OCI-LY1 (cell line): Measurements from ENCODE around the gene PLEKHJ1.

Experiments used
- H2AFZ ChIP-seq: fragments of 200-600 bp; sonication (generic), shearing (Covaris generic); 2 replicates; pipeline ENCODE4 v1.6.0; 2014; ENCODE audit warnings: antibody characterized with exemption, mild to moderate bottlenecking, low read length
- H3F3A ChIP-seq: fragments of 200-600 bp; sonication (generic), shearing (Covaris generic); 2 replicates; pipeline ENCODE4 v1.6.0; 2014; ENCODE audit warnings: mild to moderate bottlenecking, antibody characterized with exemption, low read length, moderate library complexity; ENCODE audit not compliant: insufficient read depth
- H3K27ac ChIP-seq: fragments of 200-600 bp; sonication (generic); 2 replicates; pipeline ENCODE4 v1.5.1; 2014; ENCODE audit warnings: low read length, mixed run types, mild to moderate bottlenecking, low read depth; ENCODE audit not compliant: poor library complexity, severe bottlenecking
- H3K27me3 ChIP-seq: fragments of 200-600 bp; sonication (generic); 2 replicates; pipeline ENCODE4 v1.6.0; 2014; ENCODE audit warnings: antibody characterized with exemption, mild to moderate bottlenecking, low read length, moderate library complexity; ENCODE audit not compliant: insufficient read depth
- H3K36me3 ChIP-seq: fragments of 200-600 bp; sonication (generic); 2 replicates; pipeline ENCODE4 v1.6.1; 2014; ENCODE audit warnings: mild to moderate bottlenecking, antibody characterized with exemption, low read length, moderate library complexity, mixed read lengths; ENCODE audit not compliant: insufficient read depth
- H3K4me1 ChIP-seq: fragments of 200-600 bp; sonication (generic); 2 replicates; pipeline ENCODE4 v1.5.1; 2014; ENCODE audit warnings: mild to moderate bottlenecking, low read length, moderate library complexity; ENCODE audit not compliant: insufficient read depth, severe bottlenecking
- H3K4me2 ChIP-seq: fragments of 200-600 bp; sonication (generic), shearing (Covaris generic); 2 replicates; pipeline ENCODE4 v1.6.1; 2014; ENCODE audit warnings: low read length
- H3K4me3 ChIP-seq: fragments of 200-600 bp; sonication (generic); 2 replicates; pipeline ENCODE4 v1.5.1; 2014; ENCODE audit warnings: low read length, low read depth, mild to moderate bottlenecking, mixed read lengths; ENCODE audit not compliant: poor library complexity, severe bottlenecking
- H3K79me2 ChIP-seq: fragments of 200-600 bp; shearing (Covaris generic); 2 replicates; pipeline ENCODE4 v1.6.1; 2016; ENCODE audit warnings: mixed run types, low read length, mixed read lengths; ENCODE audit not compliant: insufficient read depth
- H3K9ac ChIP-seq: fragments of 200-600 bp; sonication (generic), shearing (Covaris generic); 2 replicates; pipeline ENCODE4 v1.6.1; 2014; ENCODE audit warnings: mild to moderate bottlenecking, low read length, mixed read lengths
- H3K9me2 ChIP-seq: fragments of 200-600 bp; sonication (generic), shearing (Covaris generic); 2 replicates; pipeline ENCODE4 v1.6.1; 2014; ENCODE audit warnings: low read depth, mild to moderate bottlenecking, low read length, mixed read lengths
- H3K9me3 ChIP-seq: fragments of 200-600 bp; shearing (Covaris generic); 2 replicates; pipeline ENCODE4 v1.6.1; 2014; ENCODE audit warnings: low read length, mixed read lengths
- H4K20me1 ChIP-seq: fragments of 200-600 bp; sonication (generic), shearing (Covaris generic); 2 replicates; pipeline ENCODE4 v1.6.0; 2016; ENCODE audit warnings: mild to moderate bottlenecking, low read length; ENCODE audit not compliant: insufficient read depth
- EZH2 ChIP-seq: fragments of 200-600 bp; sonication (generic), shearing (Covaris generic); IDR thresholded peaks from 2 replicates; pipeline ENCODE4 v1.8.0; 2017; ENCODE audit warnings: borderline replicate concordance, mixed run types, mild to moderate bottlenecking, antibody characterized with exemption, low read length, moderate library complexity, mixed read lengths
- TF ChIP-seq, protein P1 (sequence below): fragments of 200-600 bp; sonication (generic), shearing (Covaris generic); IDR thresholded peaks from 2 replicates; pipeline ENCODE4 v1.5.1; 2017; ENCODE audit warnings: mild to moderate bottlenecking, antibody characterized with exemption, low read length, moderate library complexity, mixed read lengths

The PLEKHJ1 gene

GRCh38 chr19:2242816-2243215 lies 6.7 kb upstream of the PLEKHJ1 start:
- no peak overlapping the region for H3K4me2 ChIP-seq
- H3K9me3 ChIP-seq, result no peaks in the 10 kb centered on the region
- H3F3A ChIP-seq, result no peaks in the 10 kb centered on the region
- peaks cover 45% of the 10 kb centered on the region for H3K79me2 ChIP-seq
- no peak overlapping the region for H3K27ac ChIP-seq
- TF ChIP-seq, protein P1, sequence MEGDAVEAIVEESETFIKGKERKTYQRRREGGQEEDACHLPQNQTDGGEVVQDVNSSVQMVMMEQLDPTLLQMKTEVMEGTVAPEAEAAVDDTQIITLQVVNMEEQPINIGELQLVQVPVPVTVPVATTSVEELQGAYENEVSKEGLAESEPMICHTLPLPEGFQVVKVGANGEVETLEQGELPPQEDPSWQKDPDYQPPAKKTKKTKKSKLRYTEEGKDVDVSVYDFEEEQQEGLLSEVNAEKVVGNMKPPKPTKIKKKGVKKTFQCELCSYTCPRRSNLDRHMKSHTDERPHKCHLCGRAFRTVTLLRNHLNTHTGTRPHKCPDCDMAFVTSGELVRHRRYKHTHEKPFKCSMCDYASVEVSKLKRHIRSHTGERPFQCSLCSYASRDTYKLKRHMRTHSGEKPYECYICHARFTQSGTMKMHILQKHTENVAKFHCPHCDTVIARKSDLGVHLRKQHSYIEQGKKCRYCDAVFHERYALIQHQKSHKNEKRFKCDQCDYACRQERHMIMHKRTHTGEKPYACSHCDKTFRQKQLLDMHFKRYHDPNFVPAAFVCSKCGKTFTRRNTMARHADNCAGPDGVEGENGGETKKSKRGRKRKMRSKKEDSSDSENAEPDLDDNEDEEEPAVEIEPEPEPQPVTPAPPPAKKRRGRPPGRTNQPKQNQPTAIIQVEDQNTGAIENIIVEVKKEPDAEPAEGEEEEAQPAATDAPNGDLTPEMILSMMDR, result no peak
- TF ChIP-seq EZH2, result no peak
- no peaks in the 10 kb centered on the region for H3K27me3 ChIP-seq
- H3K9me2 ChIP-seq, result no peaks in the 10 kb centered on the region
- H3K4me1 ChIP-seq, result peaks cover 37% of the 10 kb centered on the region
- peaks cover 61% of the 10 kb centered on the region for H3K36me3 ChIP-seq
- no peak overlapping the region for H3K4me3 ChIP-seq
- H4K20me1 ChIP-seq, result no peaks in the 10 kb centered on the region
- no peak overlapping the region for H3K9ac ChIP-seq
- no peak overlapping the region for H2AFZ ChIP-seq

DNA sequence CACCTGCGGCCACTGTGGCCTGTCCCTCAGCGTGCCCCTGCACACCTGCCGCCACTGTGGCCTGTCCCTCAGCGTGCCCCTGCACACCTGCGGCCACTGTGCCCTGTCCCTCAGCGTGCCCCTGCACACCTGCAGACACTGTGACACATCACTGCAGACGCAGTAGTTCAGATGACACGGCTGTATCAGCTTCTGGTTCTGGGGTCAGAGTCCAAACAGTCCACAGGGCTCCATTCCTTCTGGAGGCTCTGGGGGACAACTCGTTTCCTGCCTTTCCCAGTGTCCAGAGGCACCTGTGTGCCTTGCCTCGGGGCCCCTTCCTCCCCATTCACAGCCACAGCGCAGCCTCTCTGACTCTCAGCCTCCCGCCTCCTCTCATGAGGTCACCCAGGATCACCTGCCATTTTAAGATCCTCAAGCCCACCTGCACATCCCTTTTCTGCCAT lies 6.0 kb upstream of the PLEKHJ1 start:
- no peaks in the 10 kb centered on the region for H4K20me1 ChIP-seq
- H3K9ac ChIP-seq, result no peak overlapping the region
- H3K9me3 ChIP-seq, result no peaks in the 10 kb centered on the region
- peaks cover 56% of the 10 kb centered on the region for H3K36me3 ChIP-seq
- no peaks in the 10 kb centered on the region for H3K9me2 ChIP-seq
- no peak overlapping the region for H3K27ac ChIP-seq
- no peak overlapping the region for H3K4me3 ChIP-seq
- H3K79me2 ChIP-seq, result peaks cover 52% of the 10 kb centered on the region
- H3K4me1 ChIP-seq, result peaks cover 41% of the 10 kb centered on the region
- H3K27me3 ChIP-seq, result no peaks in the 10 kb centered on the region
- H2AFZ ChIP-seq, result no peak overlapping the region
- no peaks in the 10 kb centered on the region for H3F3A ChIP-seq
- no peak for TF ChIP-seq EZH2
- TF ChIP-seq, protein P1, result no peak
- no peak overlapping the region; the same call in 1 of the 2 replicates for H3K4me2 ChIP-seq

DNA sequence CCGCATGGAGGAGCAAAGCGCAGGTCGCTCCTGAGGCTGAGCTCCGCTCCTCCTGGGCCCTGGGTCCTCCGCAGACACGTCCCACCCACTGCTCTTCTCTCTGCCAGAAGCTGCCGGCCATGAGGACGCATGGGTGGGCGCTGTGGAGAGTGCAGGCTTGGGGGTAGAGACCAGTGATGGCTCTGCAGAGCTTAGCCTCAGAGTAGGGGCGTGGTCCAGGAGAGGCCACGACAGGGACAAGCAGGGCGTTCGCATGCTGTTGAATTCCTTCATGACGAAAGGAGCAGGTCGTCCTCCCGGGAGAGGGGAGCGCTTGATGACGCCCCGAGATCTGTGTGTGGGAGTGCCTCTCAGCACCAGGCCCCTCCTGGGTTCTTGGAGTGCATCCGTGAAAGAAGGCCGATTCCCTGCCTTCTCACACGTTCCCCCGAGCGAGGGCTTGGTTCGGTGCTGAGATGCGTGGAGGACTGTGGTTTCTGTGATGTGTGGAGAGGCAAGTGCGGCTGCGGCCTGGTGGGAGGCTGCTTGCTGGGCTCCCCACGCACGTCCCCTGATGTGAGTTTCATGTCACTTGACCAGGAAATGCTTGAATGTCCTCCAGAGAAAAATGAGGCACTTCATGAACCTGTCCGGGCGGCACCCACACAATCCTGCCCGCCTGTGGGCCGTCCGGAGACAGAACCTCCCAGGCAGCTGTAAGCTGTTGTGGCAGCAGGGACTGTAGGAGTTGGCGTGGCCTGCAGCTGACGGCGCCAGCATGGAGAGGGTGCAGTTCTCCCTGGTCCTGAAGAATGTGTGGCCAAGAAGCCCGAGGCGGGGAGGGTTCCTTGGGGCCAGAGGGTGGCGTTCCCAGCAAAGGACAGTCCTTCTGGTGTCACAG lies 5.0 kb upstream of the PLEKHJ1 start:
- Histone ChIP-seq H3K9ac (no peak overlapping the region; the same call in 1 of the 2 replicates), H3K9me2 (no peaks in the 10 kb centered on the region), H3K4me2 (peak overlapping the region; percentile 97), H3K79me2 (peaks cover 55% of the 10 kb centered on the region), H3K27me3 (no peaks in the 10 kb centered on the region), H3K9me3 (no peaks in the 10 kb centered on the region), H3K36me3 (peaks cover 47% of the 10 kb centered on the region), H4K20me1 (no peaks in the 10 kb centered on the region), H3F3A (no peaks in the 10 kb centered on the region), H3K27ac (no peak overlapping the region), H3K4me3 (peak overlapping the region; percentile 94), H2AFZ (no peak overlapping the region), H3K4me1 (peaks cover 41% of the 10 kb centered on the region)
- TF ChIP-seq EZH2, result no peak
- TF ChIP-seq, protein P1, result no peak
